GM19099 (cell line): ENCODE results near the gene SPRY4.

Experiments used
- POLR2A ChIP-seq: IDR thresholded peaks from 3 replicates; pipeline ENCODE4 v1.6.1; 2011; ENCODE audit warnings: low read depth; ENCODE audit not compliant: insufficient read length; ENCODE audit errors: extremely low read depth

The SPRY4 gene

GRCh38 chr5:142262683-142263082 lies 62.1 kb downstream of the SPRY4 start:
- TF ChIP-seq POLR2A, result no peak
